Keratinocyte (primary cell): ENCODE measurements around the gene FRAS1.

ENCODE experiments used
- CTCF ChIP-seq, 3 experiments: IDR thresholded peaks in 1 of 3; conservative IDR thresholded peaks in 1 of 3; optimal IDR thresholded peaks in 1 of 3; 2 replicates in 2 of 3; 3 replicates in 1 of 3; pipeline versions ENCODE3 to v1.5.1; 2011; ENCODE audit warnings: low read length in 3 of 3, mild to moderate bottlenecking in 3 of 3, moderate library complexity in 2 of 3, control low read depth in 1 of 3, inconsistent platforms in 1 of 3; ENCODE audit not compliant: insufficient read depth in 2 of 3; ENCODE audit errors: extremely low read depth in 1 of 3
- EZH2 ChIP-seq: IDR thresholded peaks from one replicate; pipeline ENCODE4 v1.6.1; 2012; ENCODE audit warnings: inconsistent platforms, mild to moderate bottlenecking, low read length, moderate library complexity

- TF ChIP-seq CTCF (optimal IDR thresholded peaks at IDR 0.05 in 1 of 3, IDR thresholded peaks at IDR 0.05 in 1 of 3, conservative IDR thresholded peaks at IDR 0.05 in 1 of 3; ENCODE audit: extremely low read depth in 1 of 3, insufficient read depth in 2 of 3, low read length in 3 of 3) (no peak), EZH2 (no peak)
Observed at GRCh38 chr4:78468272-78468671, 411.1 kb downstream of the FRAS1 start.
